ENCODE results near the gene USP24.
"Not testable (repeated sequence)": the region's sequence is repeated elsewhere in the genome, so short reads cannot be mapped to it uniquely, and the experiment has no call there.

The USP24 gene

DNA sequence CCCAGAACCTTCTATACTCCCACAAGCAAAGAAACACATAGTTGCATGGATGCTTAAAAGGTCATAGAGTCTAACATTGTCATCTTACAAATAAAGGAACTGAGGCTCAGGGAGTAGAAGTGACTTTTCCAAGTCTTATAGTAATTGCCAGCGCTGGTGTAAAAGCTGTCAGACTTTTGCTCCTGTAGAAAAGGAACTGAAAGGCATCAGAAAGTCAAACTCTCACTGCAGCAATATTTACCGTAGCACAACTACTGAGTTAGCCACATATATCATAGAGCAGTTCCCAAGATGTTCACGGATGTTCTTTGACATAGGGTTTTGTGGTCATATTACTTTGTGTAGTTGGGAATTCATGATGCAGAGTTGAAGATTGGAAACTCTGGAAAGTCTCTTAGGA lies 16.6 kb upstream of the USP24 start:
- DNase-seq: no peak

DNA sequence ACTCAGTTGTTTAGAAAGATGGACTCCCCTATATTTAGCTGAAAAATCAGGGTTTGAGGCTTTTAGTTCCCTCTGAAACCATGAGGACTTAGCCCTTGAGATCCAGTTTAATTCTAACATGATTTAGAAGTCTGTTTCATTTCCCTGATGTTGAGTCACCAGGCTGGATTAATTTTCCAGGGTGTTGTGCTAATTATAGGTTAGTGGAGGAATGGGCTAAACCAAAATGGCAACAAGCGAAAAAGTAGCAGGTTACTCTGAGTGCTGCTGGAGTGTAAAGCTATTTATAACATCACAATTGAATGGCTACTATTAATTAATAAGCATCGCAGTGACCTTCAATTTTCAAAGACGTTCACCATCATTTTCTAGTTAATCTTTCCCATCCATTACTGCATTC lies 15.5 kb upstream of the USP24 start:
- DNase-seq: no peak

GRCh38 chr1:55229726-55230125 lies 14.6 kb upstream of the USP24 start:
- DNase-seq: not testable (repeated sequence)

GRCh38 chr1:55225228-55225627 lies 10.1 kb upstream of the USP24 start:
- DNase-seq: no peak

DNA sequence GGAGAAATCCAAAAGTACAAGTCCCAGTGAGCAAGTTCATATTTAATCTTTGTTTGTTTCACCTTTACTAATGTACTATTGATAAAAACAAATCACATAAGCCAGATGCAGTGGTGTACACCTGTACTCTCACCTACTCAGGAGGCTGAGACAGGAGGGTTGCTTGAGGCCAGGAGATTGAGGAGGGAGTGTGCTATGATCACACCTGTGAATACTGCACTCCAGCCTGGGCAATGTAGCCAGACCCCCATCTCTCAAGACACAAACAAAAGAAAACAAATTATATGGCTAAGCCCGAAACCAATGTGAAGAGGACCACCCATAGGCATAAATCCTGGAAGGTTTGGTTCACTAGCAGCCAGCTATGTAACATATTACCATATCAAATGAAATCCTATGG lies 9.6 kb upstream of the USP24 start:
- DNase-seq: no peak

GRCh38 chr1:55222152-55222551 lies 7.0 kb upstream of the USP24 start:
- no peak for DNase-seq

DNA sequence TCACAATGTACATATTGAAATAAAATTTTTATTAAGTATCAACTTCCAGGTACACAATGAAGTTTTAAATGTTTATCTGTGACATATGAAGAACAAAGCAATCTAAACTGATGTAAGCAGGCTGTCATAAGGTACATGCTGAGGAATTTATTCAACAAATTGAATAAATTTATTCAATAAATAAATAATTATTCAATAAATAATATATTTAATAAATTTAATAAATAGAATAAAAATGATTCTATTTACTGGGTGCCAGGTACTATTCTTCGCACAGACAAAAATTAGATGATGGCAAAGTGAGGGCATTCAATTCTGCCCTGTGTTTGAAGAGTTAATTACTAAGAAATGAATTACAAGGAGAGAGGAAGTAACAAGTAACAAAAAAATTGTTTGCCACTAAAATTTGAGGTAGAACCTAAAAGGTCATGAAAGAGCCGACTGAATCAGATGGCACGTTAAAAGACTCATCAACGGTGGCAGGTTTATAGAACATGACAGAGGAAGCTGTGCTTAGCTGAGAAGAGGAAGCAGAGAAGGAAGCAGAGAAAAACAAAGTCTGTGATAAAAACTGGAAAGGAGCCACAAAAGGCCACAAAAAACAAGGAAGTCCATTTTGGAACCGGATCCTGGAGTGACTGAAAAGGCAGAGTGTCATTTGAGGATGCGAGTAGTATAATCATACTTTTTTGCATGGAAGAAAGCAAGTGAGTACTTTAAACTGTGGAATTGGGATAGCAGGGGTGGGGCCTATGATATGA lies 2.2 kb upstream of the USP24 start:
- DNase-seq: peak; percentile 72

DNA sequence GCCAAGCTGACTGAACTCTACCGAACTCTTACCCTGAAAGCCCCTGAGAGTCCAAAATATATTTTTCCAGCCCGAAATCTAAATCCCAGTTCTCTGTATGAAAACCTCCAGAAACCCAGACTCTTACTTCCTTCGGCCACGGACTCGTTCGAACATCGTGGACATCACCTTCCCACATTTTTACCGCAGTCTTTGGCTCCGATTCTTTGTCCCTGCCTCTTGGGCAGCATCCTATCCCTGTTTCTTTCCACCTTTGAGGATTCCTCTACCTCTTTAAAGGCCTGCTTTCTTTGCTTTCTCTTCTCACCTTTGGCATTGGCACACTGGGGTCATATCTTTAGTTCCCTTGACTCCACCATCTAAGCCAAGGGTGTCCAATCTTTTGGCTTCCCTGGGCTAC lies 932 bp upstream of the USP24 start:
- DNase-seq: no peak

- no peak for DNase-seq
These were observed 300 bp downstream of the USP24 start for GRCh38 chr1:55214934-55215193.

DNA sequence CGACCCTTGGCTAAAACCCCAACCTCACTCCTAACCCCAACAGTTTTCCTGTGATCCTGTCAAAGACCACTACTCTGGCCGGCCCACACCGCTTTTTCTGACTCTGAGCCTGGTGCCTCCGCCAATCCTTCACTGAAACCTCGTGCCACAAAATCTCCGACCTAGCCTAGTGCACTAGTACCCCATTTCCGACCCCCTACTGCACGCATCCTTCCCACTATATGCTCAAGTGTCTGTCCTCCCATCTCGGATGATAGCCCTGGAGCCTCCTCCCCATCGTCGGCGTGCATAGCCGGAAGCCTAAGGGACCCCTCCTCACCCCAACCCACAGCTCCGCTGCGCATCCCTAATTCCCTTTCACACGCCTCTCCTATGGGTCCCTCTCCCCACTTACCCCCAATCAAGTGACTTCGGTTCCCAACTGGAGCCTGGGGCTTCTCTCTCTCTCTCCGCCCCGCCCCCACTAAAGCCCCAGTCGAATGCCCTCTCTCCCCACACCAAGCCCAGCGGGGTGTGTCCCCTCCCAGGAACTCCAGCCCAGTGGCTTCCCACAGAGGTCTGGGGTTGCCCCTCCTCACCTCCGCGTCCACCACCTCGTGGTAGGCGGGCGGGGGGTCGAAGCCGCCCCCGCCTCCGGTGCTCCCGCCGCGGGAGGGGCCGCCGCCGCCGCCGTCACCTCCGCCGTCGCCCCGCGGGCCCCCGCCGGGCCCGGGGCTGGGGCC lies 791 bp downstream of the USP24 start:
- DNase-seq: peak; percentile 15

DNA sequence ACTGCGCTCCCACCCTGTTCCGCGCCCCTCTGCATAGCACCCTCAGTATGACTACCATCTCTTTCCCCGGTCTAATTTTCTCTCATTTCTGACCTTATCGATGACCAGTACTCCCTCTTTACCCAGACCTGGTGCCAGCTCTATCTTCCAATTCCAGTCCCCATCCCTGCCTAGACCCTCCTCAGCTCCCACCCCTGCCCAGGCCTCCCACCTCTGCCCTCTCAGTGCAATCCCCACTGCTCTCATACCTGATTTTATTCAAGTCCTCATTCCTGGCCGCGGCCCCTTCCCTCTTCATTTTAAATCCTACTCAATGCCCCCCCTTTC lies 1.3 kb downstream of the USP24 start:
- DNase-seq: no peak

GRCh38 chr1:55213151-55213884 lies 1.8 kb downstream of the USP24 start:
- DNase-seq: peak; percentile 26

- DNase-seq: no peak
These were observed 2.6 kb downstream of the USP24 start for GRCh38 chr1:55212349-55213150.

DNA sequence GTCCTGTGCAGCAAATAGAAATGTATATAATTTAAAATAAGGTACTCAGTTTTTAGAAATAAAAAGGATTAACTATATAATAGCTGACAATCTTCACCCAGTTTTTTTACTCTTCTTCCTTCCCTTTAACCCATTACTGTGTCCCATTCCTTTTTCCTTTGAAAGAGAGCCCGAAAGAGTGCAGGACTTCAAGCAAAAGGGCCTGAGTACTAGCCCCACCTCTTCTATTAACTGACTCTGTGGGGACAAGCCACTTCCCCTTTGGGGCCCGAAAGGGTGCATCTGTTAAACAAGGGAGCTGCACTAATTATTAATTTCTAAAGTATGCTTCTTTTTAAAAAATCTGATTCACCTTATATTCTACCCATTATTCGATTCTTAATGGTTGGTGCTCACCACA lies 3.3 kb downstream of the USP24 start:
- peak; percentile 19 for DNase-seq

GRCh38 chr1:55210990-55211801 lies 4.0 kb downstream of the USP24 start:
- DNase-seq: no peak

- DNase-seq: no peak
These were observed 5.9 kb downstream of the USP24 start for GRCh38 chr1:55209247-55209646.

DNA sequence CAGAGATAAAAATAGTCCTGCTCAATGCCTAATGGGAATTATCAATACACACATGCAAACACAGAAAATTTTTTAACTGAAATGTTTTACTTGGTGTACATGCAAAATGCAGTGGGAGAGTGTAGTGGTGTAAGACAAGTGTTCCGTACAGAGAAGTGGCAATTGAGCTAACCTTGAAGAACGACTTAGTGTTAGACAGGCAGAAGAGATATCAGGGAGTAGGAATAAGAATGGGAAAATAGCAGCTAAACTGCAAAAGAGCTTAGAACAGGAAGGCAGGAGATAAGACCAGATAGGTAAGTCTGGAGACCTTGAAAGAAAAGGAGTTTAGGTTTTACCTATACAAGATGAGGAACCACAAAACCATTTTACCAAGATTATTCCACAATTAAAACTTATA lies 9.0 kb downstream of the USP24 start:
- no peak for DNase-seq

- DNase-seq: no peak
These were observed 10.2 kb downstream of the USP24 start for GRCh38 chr1:55204997-55205396.

GRCh38 chr1:55203064-55203463 lies 12.1 kb downstream of the USP24 start:
- no peak for DNase-seq

- DNase-seq: no peak
These were observed 14.5 kb downstream of the USP24 start for GRCh38 chr1:55200667-55201066.

DNA sequence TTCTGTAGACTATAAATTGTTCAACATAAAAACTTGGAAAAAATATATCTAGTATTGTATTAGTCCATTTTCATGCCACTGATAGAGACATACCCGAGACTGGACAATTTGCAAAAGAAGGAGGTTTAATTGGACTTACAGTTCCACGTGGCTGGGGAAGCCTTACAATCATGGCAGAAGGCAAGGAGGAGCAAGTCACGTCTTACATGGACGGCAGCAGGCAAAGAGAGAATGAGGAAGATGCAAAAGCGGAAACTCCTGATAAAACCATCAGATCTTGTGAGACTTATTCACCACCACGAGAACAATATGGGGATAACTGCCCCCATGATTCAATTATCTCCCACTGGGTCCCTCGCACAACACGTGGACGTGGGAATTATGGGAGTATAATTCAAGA lies 15.4 kb downstream of the USP24 start:
- DNase-seq: not testable (repeated sequence)

- no peak for DNase-seq
These were observed 17.1 kb downstream of the USP24 start for GRCh38 chr1:55198044-55198443.

- DNase-seq: no peak
These were observed 18.1 kb downstream of the USP24 start for GRCh38 chr1:55197099-55197498.

Data from KG1 (cell line).